ENCODE measurements around the gene KRT85. TPM values are rescaled to one million over a fixed set of nuclear protein-coding genes. Genes with fewer than 3 reads are reported as not detected.

KRT85 gene
- total and polyA plus RNA-seq, 2 of the 4 experiments (the other 2 are of a cell fraction): not detected

GRCh38 chr12:52343550-52343949 is 23.7 kb downstream of the KRT85 start:
- Histone ChIP-seq H3K9me1 (ENCODE audit: insufficient read depth, low read length) (no peaks in the 10 kb centered on the region), H3K4ac (ENCODE audit: low read depth, low read length) (no peak overlapping the region), H3K27ac (ENCODE audit: insufficient read depth, low read length) (no peak overlapping the region), H3K4me2 (ENCODE audit: low read depth, low read length) (no peak overlapping the region), H2BK20ac (ENCODE audit: low read depth, low read length) (no peak overlapping the region), H3K79me1 (ENCODE audit: low read depth in 1 of 2, low read length in 2 of 2) (no peaks in the 10 kb centered on the region), H4K8ac (ENCODE audit: low read depth in 2 of 2, low read length in 2 of 2) (no peak overlapping the region), H3K4me3 (ENCODE audit: insufficient read depth, low read depth, low read length) (no peak overlapping the region), H3K14ac (replicated peaks; ENCODE audit: low read depth, low read length) (no peak overlapping the region), H2AK5ac (ENCODE audit: low read depth, low read length) (no peak overlapping the region), H3K23ac (ENCODE audit: low read depth, low read length) (no peak overlapping the region), H3K9ac (ENCODE audit: low read depth, low read length) (no peak overlapping the region), H3K9me3 (ENCODE audit: control insufficient read depth, insufficient read depth, low read length) (peaks cover 6% of the 10 kb centered on the region), H3K27me3 (ENCODE audit: control insufficient read depth, insufficient read depth, low read length) (peaks cover 66% of the 10 kb centered on the region), H3K18ac (ENCODE audit: low read depth, low read length) (no peak overlapping the region), H2AFZ (replicated peaks; ENCODE audit: low read length, poor library complexity) (no peak overlapping the region), H4K5ac (ENCODE audit: low read depth, low read length) (no peak overlapping the region), H4K20me1 (ENCODE audit: insufficient read depth, low read length) (no peaks in the 10 kb centered on the region), H3K4me1 (ENCODE audit: control insufficient read depth, insufficient read depth, low read length) (no peaks in the 10 kb centered on the region), H2AK9ac (replicated peaks; ENCODE audit: low read depth, low read length, poor library complexity) (no peak overlapping the region), H2BK15ac (ENCODE audit: low read depth, low read length) (no peak overlapping the region), H2BK5ac (ENCODE audit: low read depth, low read length, poor library complexity, severe bottlenecking) (no peak overlapping the region), H2BK120ac (ENCODE audit: low read depth, low read length) (no peak overlapping the region), H4K91ac (ENCODE audit: insufficient read depth, low read depth, low read length) (no peak overlapping the region), H3K56ac (ENCODE audit: extremely low read depth, insufficient read depth, low read length) (no peak overlapping the region), H3K36me3 (ENCODE audit: control insufficient read depth, insufficient read depth, low read length) (no peaks in the 10 kb centered on the region)
- in situ Hi-C loops (cut with MboI; ENCODE audit: low sequenced_read_pairs): no loop called here
- DNase-seq: no peak
- ATAC-seq (ENCODE audit: low read depth): no peak
- no TSS peak for BruUV-seq (replicated peaks)
- CTCF ChIA-PET: interaction anchor here (0.5 kb wide), 1 partner anchor 62 kb away, joined by 4 read pairs; no protein-coding TSS in a partner anchor
- TF ChIP-seq MAFK (IDR thresholded peaks at IDR 0.05; ENCODE audit: low read depth, low read length) (no peak), BHLHE40 (IDR thresholded peaks at IDR 0.05; ENCODE audit: low read depth, low read length) (no peak), MXI1 (IDR thresholded peaks at IDR 0.05; ENCODE audit: borderline replicate concordance, low read depth, low read length) (no peak), CEBPB (IDR thresholded peaks at IDR 0.05; ENCODE audit: low read depth, low read length) (no peak), USF2 (IDR thresholded peaks at IDR 0.05; ENCODE audit: low read depth, low read length) (no peak), ELK1 (IDR thresholded peaks at IDR 0.05; ENCODE audit: borderline replicate concordance, low read depth, low read length) (no peak), MAZ (IDR thresholded peaks at IDR 0.05; ENCODE audit: borderline replicate concordance, low read depth, low read length) (no peak)
- POLR2A ChIA-PET (ENCODE audit: unreplicated experiment): no interaction called here
- dilution Hi-C loops (cut with HindIII; ENCODE audit: low sequenced_read_pairs, unreplicated experiment): no loop called here
- intact Hi-C loops (cut with micrococcal nuclease): no loop called here
- WGBS, 2 experiments (ENCODE audit: extremely low coverage in 2 of 2, insufficient read length in 1 of 2): no CpG with 5 or more reads among the region's 2 CpGs
